Measurements from ENCODE around the gene CHD9NB.
"Not testable (repeated sequence)": the region's sequence is repeated elsewhere in the genome, so short reads cannot be mapped to it uniquely, and the experiment has no call there.

Gene CHD9NB

DNA sequence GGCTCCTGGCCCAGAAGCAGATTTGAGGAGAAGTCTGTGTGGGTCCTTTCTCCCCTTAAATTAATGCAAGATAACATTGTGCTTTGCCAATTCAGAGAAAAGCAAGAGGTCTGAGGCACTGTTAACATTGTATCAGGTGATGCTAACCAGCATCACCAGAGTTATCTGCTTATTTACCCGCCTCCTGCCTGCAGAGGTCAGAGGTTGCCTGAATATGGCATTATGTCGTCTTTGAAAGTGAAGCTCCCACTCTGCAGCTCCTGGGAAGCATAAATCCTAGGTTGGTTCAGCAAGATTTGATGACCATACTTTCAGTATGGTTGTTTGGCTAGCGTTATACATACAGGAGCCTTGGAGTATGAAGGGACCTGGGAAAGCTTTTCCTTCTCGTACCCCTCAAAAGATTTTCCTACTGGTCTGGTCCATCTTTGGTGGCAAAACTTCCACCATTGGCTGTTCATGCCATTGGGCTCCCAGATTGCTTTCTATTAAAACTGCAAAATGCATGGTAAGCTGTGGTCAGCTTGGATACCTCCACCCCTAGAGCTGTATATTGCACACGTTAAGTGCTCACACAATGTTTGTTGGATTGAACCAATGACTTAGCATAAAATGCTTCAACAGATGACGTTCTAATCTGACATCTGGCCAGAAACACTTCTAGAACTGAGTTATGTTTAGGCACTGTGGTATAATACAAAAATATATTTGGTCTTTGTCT is 26.2 kb upstream of the CHD9NB start:
- Histone ChIP-seq H3K36me3 (no peaks in the 10 kb centered on the region), H3K4me1 (peaks cover 8 to 39% (median 17%) of the 10 kb centered on the region in 4 donors), H3K27ac (peak overlapping the region in 1 of 2 donors; percentile 74), H3K9me3 (no peaks in the 10 kb centered on the region), H3K27me3 (no peaks in the 10 kb centered on the region), H3K4me3 (no peak overlapping the region)
- DNase-seq = no peak
- intact Hi-C loops (cut with DNase I; ENCODE audit: low total_unique reads) = no loop called here
- TF ChIP-seq, protein P1, sequence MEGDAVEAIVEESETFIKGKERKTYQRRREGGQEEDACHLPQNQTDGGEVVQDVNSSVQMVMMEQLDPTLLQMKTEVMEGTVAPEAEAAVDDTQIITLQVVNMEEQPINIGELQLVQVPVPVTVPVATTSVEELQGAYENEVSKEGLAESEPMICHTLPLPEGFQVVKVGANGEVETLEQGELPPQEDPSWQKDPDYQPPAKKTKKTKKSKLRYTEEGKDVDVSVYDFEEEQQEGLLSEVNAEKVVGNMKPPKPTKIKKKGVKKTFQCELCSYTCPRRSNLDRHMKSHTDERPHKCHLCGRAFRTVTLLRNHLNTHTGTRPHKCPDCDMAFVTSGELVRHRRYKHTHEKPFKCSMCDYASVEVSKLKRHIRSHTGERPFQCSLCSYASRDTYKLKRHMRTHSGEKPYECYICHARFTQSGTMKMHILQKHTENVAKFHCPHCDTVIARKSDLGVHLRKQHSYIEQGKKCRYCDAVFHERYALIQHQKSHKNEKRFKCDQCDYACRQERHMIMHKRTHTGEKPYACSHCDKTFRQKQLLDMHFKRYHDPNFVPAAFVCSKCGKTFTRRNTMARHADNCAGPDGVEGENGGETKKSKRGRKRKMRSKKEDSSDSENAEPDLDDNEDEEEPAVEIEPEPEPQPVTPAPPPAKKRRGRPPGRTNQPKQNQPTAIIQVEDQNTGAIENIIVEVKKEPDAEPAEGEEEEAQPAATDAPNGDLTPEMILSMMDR (IDR thresholded peaks at IDR 0.05) = no peak

DNA sequence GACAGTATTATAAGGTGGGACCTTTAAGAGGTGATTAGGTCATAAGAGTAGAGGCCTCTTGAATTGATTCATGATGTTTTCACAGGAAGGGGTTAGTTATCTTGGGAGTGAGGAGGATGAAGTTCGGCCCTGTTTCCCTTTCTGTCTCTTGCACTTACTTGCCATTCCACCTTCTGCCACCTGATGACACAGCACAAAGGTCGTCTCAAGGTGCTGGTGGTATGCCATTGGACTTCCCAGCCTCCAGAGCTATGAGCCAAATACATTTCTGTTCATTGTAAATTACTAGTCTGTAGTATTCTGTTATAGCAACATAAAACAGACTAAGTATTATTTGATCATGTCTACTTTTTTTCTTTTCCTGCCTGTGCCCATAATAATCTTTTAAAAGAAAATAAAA is 25.6 kb upstream of the CHD9NB start:
- Histone ChIP-seq H3K4me1 (peaks cover 8 to 36% (median 17%) of the 10 kb centered on the region in 4 donors), H3K4me3 (no peak overlapping the region), H3K27ac (no peak overlapping the region)

DNA sequence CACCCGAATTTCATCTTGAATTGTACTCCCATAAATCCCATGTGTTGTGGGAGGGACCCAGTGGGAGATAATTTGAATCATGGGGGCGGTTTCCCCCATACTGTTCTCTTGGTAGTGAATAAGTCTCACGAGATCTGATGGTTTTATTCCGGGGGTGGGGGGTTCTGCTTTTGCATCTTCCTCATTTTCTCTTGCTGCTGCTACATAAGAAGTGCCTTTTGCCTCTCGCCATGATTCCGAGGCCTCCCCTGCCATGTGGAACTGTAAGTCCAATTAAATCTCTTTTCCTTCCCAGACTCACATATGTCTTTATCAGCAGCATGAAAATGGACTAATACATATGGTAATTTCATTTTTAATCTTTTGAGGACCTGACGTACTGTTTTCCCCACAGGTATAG is 22.8 kb upstream of the CHD9NB start:
- intact Hi-C loops (cut with DNase I; ENCODE audit: low total_unique reads); H3K9me3 ChIP-seq; H3K36me3 ChIP-seq; H3K4me3 ChIP-seq; H3K27me3 ChIP-seq; H3K27ac ChIP-seq; DNase-seq: not testable (repeated sequence)
- peaks cover 5 to 37% (median 18%) of the 10 kb centered on the region in 4 donors for H3K4me1 ChIP-seq

More for the DNA sequence above, 25.6 kb upstream of the CHD9NB start:
- no peak for DNase-seq
- intact Hi-C loops (cut with DNase I; ENCODE audit: low total_unique reads) = no loop called here
- TF ChIP-seq, protein P1 (IDR thresholded peaks at IDR 0.05) = no peak
- H3K36me3 ChIP-seq = no peaks in the 10 kb centered on the region
- no peaks in the 10 kb centered on the region for H3K9me3 ChIP-seq
- H3K27me3 ChIP-seq = no peaks in the 10 kb centered on the region

DNA sequence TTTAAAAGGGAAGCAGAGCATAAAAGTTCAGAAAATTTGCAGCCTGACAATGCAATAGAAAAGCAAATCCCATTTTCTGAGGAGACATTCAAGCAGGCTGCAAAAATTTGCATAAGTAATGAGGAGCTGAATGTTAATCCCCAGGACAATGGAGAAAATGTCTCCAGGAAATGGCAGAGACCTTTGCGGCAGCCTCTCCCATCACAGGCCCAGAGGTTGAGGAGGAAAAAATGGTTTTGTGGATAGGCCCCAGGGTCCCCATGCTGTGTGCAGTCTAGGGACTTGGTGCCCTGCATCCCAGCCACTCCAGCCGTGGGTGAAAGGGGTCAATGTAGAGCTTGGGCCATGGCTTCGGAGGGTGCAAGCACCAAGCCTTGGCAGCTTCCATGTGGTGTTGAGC is 21.6 kb upstream of the CHD9NB start:
- H3K27ac ChIP-seq; H3K36me3 ChIP-seq; intact Hi-C loops (cut with DNase I; ENCODE audit: low total_unique reads); H3K9me3 ChIP-seq; DNase-seq; H3K27me3 ChIP-seq; H3K4me3 ChIP-seq: not testable (repeated sequence)
- H3K4me1 ChIP-seq = peaks cover 0 to 26% (median 11%) of the 10 kb centered on the region in 4 donors

DNA sequence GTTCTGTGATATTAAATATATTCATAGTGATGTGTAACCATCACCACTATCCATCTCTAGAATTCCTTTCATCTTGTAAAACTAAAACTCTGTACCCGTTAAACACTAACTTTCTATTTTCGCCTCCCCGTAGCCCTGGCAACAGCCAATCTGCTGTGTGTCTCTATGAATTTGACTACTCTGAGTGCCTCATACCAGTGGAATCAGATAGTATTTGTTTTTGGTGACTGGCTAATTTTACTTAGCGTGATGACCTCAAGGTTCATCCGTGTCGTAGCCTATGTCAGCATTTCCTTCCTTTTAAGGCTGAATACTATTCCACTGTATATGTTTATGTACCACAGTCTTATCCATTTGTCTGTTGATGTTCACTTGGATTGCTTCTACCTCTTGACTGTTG is 20.3 kb upstream of the CHD9NB start:
- no peak for DNase-seq
- TF ChIP-seq, protein P1 (IDR thresholded peaks at IDR 0.05) = no peak
- H3K27me3 ChIP-seq = no peaks in the 10 kb centered on the region
- H3K4me1 ChIP-seq = peaks cover 0 to 26% (median 9%) of the 10 kb centered on the region in 4 donors
- H3K4me3 ChIP-seq = no peak overlapping the region
- no peak overlapping the region for H3K27ac ChIP-seq
- intact Hi-C loops (cut with DNase I; ENCODE audit: low total_unique reads) = no loop called here
- H3K36me3 ChIP-seq = no peaks in the 10 kb centered on the region
- H3K9me3 ChIP-seq = no peaks in the 10 kb centered on the region

DNA sequence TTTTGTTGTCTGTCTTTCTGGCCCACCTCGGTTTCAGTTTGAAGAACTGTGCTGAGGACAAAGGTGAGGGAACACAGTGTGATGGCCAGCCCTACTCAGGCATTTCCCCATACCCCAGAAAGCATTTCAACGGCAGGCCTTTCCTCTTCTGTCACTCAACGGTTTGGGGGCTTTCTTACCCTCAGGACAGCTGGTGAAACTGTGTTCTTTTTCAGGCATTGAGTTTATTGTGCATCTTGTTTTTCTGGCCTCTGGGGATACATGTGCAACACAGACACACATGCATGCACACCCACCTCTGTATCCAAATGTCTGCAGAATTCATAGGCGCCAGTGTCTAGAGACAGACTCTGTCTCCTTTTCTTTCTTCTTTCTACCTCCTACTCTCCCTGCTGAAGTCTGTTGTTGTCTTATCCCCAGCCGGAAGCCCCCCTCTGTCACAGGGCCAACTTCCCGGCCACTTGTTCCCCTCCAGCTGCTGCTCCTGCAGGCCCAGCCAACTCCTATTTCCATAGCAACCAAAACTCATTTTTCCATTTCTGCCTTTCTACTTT is 19.1 kb upstream of the CHD9NB start:
- peak; percentile 54 to 72 for DNase-seq
- intact Hi-C loops (cut with DNase I; ENCODE audit: low total_unique reads) = no loop called here
- H3K9me3 ChIP-seq = no peaks in the 10 kb centered on the region
- TF ChIP-seq, protein P1 (IDR thresholded peaks at IDR 0.05) = no peak
- H3K27ac ChIP-seq = peak overlapping the region in 1 of 2 donors; percentile 42
- no peak overlapping the region for H3K4me3 ChIP-seq
- peaks cover 0 to 26% (median 9%) of the 10 kb centered on the region in 4 donors for H3K4me1 ChIP-seq
- no peaks in the 10 kb centered on the region for H3K36me3 ChIP-seq
- no peaks in the 10 kb centered on the region for H3K27me3 ChIP-seq
